Activated gamma-delta T cell treated with Interleukin-2 at 50 U/mL for 16 hours (primary cell): ENCODE results near the gene TNS3.
"Not testable (repeated sequence)": the region's sequence is repeated elsewhere in the genome, so short reads cannot be mapped to it uniquely, and the experiment has no call there.

Experiments used
- DNase-seq: peaks from one replicate; pipeline ENCODE4 v3.0.0-alpha.2; 2020

Gene TNS3

GRCh38 chr7:47559306-47560220 is 22.3 kb downstream of the TNS3 start:
- no peak for DNase-seq

GRCh38 chr7:47557694-47558670 is 23.9 kb downstream of the TNS3 start:
- DNase-seq, result no peak

- no peak for DNase-seq
Observed at GRCh38 chr7:47557317-47557693, 24.6 kb downstream of the TNS3 start.

- no peak for DNase-seq
Observed at GRCh38 chr7:47556511-47557180, 25.3 kb downstream of the TNS3 start.

DNA sequence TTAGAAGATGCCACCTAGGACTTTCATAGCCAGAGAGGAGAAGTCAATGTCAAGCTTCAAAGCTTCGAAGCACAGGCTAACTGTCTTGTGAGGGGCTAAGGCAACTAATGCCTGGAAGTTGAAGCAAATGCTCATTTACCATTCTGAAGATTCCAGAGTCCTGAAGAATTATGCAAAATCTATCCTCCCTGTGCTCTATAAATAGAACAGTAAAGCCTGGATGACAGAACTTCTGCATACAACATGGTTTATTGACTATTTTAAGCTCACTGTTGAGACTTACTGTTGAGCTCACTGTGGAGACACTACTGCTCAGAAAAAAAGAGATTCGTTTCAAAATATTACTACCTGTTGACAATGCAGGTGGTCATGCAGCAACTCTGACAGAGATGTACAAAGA is 28.6 kb downstream of the TNS3 start:
- DNase-seq, result no peak

DNA sequence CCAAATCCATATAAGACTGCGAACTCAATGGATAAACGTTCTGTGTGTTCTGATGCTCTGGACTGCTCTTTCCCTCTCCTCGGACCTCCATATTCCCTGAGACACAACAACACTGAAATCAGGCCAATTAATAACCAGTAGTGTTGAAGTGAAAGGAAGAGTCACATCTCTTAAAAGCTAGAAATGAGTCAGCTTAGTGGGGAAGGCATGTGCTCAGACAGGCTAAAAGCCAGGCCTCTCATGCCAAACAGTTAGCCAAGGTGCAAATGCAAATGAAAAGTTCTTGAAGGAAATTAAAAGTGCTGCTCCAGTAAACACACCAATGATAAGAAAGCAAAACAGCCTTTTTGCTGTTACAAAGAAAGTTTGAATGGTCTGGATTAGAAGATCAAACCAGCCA is 29.3 kb downstream of the TNS3 start:
- DNase-seq, result no peak

GRCh38 chr7:47551668-47552440 is 30.1 kb downstream of the TNS3 start:
- no peak for DNase-seq

GRCh38 chr7:47550788-47551470 is 31.0 kb downstream of the TNS3 start:
- no peak for DNase-seq

DNA sequence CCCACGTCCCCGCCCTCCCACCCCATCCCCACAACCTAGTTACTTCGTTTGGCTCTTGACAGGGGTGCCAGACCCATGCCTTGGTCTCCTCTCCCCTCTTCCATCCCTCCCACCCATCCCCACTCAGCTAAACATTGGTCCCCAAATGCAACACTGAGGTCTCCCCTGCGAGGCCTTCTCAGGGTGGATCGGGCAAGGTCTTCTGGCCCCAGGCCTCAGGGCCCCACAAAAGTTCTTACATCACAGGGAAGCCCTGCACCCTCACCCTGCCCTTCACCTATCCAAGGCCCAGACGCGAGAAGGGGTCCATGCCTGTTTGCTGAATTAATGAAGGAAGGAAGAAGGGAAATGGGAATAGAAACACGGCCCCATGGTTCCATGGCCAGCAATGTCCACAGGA is 32.0 kb downstream of the TNS3 start:
- DNase-seq, result no peak

- no peak for DNase-seq
Observed at GRCh38 chr7:47549397-47549796, 32.5 kb downstream of the TNS3 start.

GRCh38 chr7:47548546-47548945 is 33.4 kb downstream of the TNS3 start:
- no peak for DNase-seq

DNA sequence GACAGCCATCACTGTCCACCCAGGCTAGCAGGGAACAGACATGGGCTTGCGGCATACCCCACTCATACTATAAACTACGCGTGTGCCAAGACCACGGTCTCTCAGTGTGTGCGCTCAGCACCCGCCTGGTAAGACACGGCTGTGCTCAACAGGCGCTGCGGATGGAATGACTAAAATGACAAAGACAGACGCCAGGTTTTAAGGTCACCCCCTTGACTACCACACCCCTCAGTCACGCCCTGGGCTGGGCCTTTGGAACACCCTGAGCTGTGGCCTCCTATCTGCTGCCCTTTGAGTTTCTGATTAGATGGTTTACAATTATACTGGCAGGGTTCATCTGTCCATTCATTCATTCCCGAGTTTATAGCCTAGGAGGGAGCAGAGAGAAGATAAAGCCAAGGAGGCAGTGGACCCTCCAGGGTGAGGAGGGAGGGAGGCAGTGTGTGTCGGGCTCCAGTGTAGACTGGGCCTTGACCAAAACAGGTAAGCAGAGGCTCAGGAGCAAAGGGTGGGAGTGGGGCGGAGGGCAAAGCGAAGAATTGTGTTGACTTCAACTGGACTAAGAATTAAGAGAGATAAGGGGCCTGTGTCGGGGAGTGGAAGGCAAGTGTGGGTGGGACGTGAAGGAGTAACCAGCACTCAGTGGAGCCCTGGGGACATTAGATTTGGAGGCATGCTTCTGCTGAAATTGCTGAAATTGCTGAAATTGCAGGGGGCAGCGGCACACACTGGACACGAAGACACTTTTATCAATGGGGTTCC is 35.0 kb downstream of the TNS3 start:
- no peak for DNase-seq

- DNase-seq, result no peak
Observed at GRCh38 chr7:47546171-47546570, 35.7 kb downstream of the TNS3 start.

DNA sequence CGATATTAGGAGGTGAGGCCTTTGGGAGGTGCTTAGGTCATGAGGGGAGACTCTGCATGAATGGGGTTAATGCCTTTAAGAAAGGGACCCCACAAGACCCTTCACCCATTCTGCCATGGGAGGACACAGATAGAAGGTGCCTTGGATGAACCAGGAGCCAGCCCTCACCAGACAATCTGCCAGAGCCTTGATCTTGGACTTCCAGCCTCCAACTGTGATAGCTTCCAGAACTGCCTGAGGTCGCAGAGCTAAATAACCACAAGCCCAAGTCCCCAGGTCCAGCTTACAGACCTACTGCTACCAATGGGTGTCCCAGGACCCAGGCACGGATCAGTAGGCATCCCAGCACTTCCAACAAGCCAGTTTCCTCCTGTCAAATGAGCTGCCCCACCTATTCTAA is 37.5 kb downstream of the TNS3 start:
- DNase-seq, result no peak

- no peak for DNase-seq
Observed at GRCh38 chr7:47543714-47544113, 38.2 kb downstream of the TNS3 start.

- DNase-seq, result no peak
Observed at GRCh38 chr7:47543056-47543455, 38.9 kb downstream of the TNS3 start.

- DNase-seq, result no peak
Observed at GRCh38 chr7:47542051-47542450, 39.9 kb downstream of the TNS3 start.

GRCh38 chr7:47541485-47541884 is 40.4 kb downstream of the TNS3 start:
- DNase-seq, result not testable (repeated sequence)

GRCh38 chr7:47540387-47541350 is 41.2 kb downstream of the TNS3 start:
- no peak for DNase-seq

DNA sequence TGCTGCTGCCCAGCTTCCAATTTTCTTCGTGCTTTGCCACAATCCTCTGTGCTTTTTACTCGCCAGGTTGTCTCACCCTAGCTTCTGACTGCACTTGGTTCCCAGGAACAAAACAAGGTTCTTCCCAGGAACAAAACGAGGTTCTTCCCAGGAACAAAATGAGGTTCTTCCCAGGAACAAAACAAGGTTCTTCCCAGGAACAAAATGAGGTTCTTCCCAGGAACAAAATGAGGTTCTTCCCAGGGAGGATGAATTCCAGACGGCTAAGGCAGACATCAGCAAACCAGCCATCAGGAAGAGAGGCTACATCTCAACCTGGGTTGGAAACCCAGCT is 41.9 kb downstream of the TNS3 start:
- DNase-seq, result no peak
